WTC11 (cell line): ENCODE measurements around the gene RNF214.

ENCODE experiments used
- CREB1 ChIP-seq: sonication (generic); formaldehyde crosslinking; IDR thresholded peaks from 2 replicates; pipeline ENCODE4 v1.8.0; 2023; ENCODE audit warnings: mild to moderate bottlenecking, missing genetic modification reagents
- CTCF ChIP-seq: fragments of 200-600 bp; IDR thresholded peaks from 2 replicates; pipeline ENCODE4 v1.8.0; 2022; ENCODE audit warnings: antibody characterized with exemption
- HMGXB4 ChIP-seq: sonication (generic); formaldehyde crosslinking; IDR thresholded peaks from 2 replicates; pipeline ENCODE4 v1.8.1; 2023; ENCODE audit warnings: mild to moderate bottlenecking, moderate library complexity, missing genetic modification reagents
- SP1 ChIP-seq: sonication (generic); formaldehyde crosslinking; conservative IDR thresholded peaks from 2 replicates; pipeline ENCODE4 v1.8.1; 2022; ENCODE audit warnings: missing genetic modification reagents
- TCF7 ChIP-seq: sonication (generic); formaldehyde crosslinking; IDR thresholded peaks from 2 replicates; pipeline ENCODE4 v1.8.0; 2022; ENCODE audit warnings: mild to moderate bottlenecking, low read depth, missing genetic modification reagents, moderate library complexity
- ZNF232 ChIP-seq: sonication (generic); formaldehyde crosslinking; IDR thresholded peaks from 2 replicates; pipeline ENCODE4 v1.8.0; 2022; ENCODE audit warnings: mild to moderate bottlenecking, missing genetic modification reagents

GRCh38 chr11:117313091-117313490, 80.6 kb downstream of the RNF214 start:
- TF ChIP-seq CTCF (no peak), SP1 (CRISPR knock-in tag) (no peak), ZNF232 (CRISPR knock-in tag) (no peak), TCF7 (CRISPR knock-in tag) (no peak), HMGXB4 (CRISPR knock-in tag) (no peak), CREB1 (CRISPR knock-in tag) (no peak)
